ENCODE data around the gene SEPTIN12. TPM values are rescaled to one million over a fixed set of nuclear protein-coding genes. Genes with fewer than 3 reads are reported as not detected.

Gene SEPTIN12
- total and polyA plus RNA-seq, 10 of the 15 experiments (the other 5 are each of a cell fraction or from before 2014, with no cell fraction given) = not detected

GRCh38 chr16:4830408-4830807 is 42.3 kb upstream of the SEPTIN12 start:
- Histone ChIP-seq H3K4me1 (ENCODE audit: control insufficient read depth, insufficient read depth, low read length) (peaks cover 10% of the 10 kb centered on the region), H3K79me2 (ENCODE audit: control insufficient read depth, insufficient read depth, low read length) (no peaks in the 10 kb centered on the region), H4K20me1 (ENCODE audit: control insufficient read depth, insufficient read depth) (no peaks in the 10 kb centered on the region), H2AFZ (ENCODE audit: control insufficient read depth, low read depth, low read length) (no peak overlapping the region), H3K9ac (ENCODE audit: control insufficient read depth, insufficient read depth, low read length) (no peak overlapping the region), H3K4me3 (no peak overlapping the region), H3K9me3 (replicated peaks; ENCODE audit: control insufficient read depth, insufficient read depth, low read length) (no peaks in the 10 kb centered on the region), H3K27me3 (replicated peaks in 1 of 2; ENCODE audit: control insufficient read depth in 2 of 2, insufficient read depth in 2 of 2, low read length in 1 of 2) (no peaks in the 10 kb centered on the region), H3K4me2 (ENCODE audit: control insufficient read depth, insufficient read depth) (no peak overlapping the region), H3K27ac (ENCODE audit: control insufficient read depth, insufficient read depth) (no peak overlapping the region), H3K36me3 (ENCODE audit: control insufficient read depth in 2 of 2, insufficient read depth in 2 of 2, low read length in 1 of 2) (peaks cover 30 to 39% of the 10 kb centered on the region in 2 experiments)
- ChIA-PET POLR2A (interaction anchor here (1.4 kb wide), 1 partner anchor 11 kb away, joined by 3 read pairs; no protein-coding TSS in a partner anchor), RAD21 (ENCODE audit: unreplicated experiment) (no interaction called here), SMC1A (ENCODE audit: uncharacterized antibody, unreplicated experiment) (interaction anchor here (1.8 kb wide), 1 partner anchor 28 kb away, joined by 5 read pairs; the partner anchor contains the start of gene ROGDI), CTCF (no interaction called here)
- intact Hi-C loops (cut with micrococcal nuclease; ENCODE audit: unreplicated experiment) (no loop called here), in situ Hi-C loops (cut with MboI) (no loop called here)
- 88% methylated on average over 7 of the region's 7 CpGs for WGBS (ENCODE audit: insufficient coverage, insufficient replicate concordance, low lambda C conversion rate, missing lambda C conversion rate)
- TF ChIP-seq ZNF384 (IDR thresholded peaks at IDR 0.05; ENCODE audit: borderline replicate concordance, low read depth, low read length) = no peak
- BruUV-seq (replicated peaks) = TSS peak; percentile 14
- ATAC-seq = no peak
- DNase-seq (ENCODE audit: low read depth, low spot score) = no peak
- FAIRE-seq = no peak

DNA sequence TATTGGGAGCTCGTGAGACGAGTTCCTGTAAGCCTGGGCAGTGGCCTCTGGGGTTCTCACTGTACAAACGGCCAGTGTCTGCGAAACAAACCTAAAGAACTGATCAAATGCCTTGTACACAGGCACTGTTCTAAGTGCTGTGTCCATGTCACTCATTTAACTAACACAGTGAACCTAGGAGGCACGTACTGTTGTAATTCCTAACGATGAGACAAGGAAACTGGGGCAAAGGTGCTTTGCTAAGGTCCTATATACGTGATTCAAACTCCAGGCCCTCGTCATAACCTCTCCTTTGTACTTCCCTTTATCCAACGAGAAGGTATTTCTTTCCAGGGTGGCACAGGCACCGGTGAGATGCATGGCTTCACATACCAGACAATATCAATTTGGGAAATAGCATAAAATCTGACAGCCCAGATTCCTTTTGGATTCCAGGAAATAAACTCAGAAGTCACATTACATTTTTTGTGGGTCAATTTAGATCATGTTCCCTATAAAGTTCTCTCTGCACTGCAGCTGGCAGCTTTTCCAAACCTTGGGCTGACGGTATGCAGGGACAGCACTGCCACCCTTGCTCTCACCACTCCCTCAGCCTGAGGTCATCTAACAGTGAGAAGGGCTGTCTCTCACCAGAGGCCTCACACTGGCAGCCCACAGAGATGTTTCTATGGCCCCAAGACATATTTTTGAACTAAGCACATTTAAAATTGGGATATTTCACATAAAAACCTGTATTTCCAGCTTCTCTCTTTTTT is 40.6 kb upstream of the SEPTIN12 start:
- no peak overlapping the region for H3K4me2 ChIP-seq (ENCODE audit: control insufficient read depth, insufficient read depth)
- H3K9me3 ChIP-seq (replicated peaks; ENCODE audit: control insufficient read depth, insufficient read depth, low read length) = no peaks in the 10 kb centered on the region
- no TSS peak for BruUV-seq (replicated peaks)
- RAD21 ChIA-PET (ENCODE audit: unreplicated experiment) = no interaction called here
- FAIRE-seq (no peak), ATAC-seq (no peak), DNase-seq (ENCODE audit: low read depth, low spot score) (no peak)
- peaks cover 36 to 47% of the 10 kb centered on the region in 2 experiments for H3K36me3 ChIP-seq (ENCODE audit: control insufficient read depth in 2 of 2, insufficient read depth in 2 of 2, low read length in 1 of 2)
- SMC1A ChIA-PET (ENCODE audit: uncharacterized antibody, unreplicated experiment) = no interaction called here
- peaks cover 5% of the 10 kb centered on the region; the same call in 1 of the 2 replicates for H3K4me1 ChIP-seq (ENCODE audit: control insufficient read depth, insufficient read depth, low read length)
- H3K27me3 ChIP-seq (replicated peaks in 1 of 2; ENCODE audit: control insufficient read depth in 2 of 2, insufficient read depth in 2 of 2, low read length in 1 of 2) = no peaks in the 10 kb centered on the region
- in situ Hi-C loops (cut with MboI) = no loop called here
- POLR2A ChIA-PET = no interaction called here
- no peak overlapping the region for H2AFZ ChIP-seq (ENCODE audit: control insufficient read depth, low read depth, low read length)
- 0 out of 2 replicates have a peak, but pooled peaks cover 2% of the 10 kb centered on the region for H4K20me1 ChIP-seq (ENCODE audit: control insufficient read depth, insufficient read depth)
- CTCF ChIA-PET = interaction anchor here (0.7 kb wide), 1 partner anchor 9 kb away, joined by 4 read pairs; no protein-coding TSS in a partner anchor
- no peak overlapping the region for H3K9ac ChIP-seq (ENCODE audit: control insufficient read depth, insufficient read depth, low read length)
- H3K27ac ChIP-seq (ENCODE audit: control insufficient read depth, insufficient read depth) = no peak overlapping the region
- 94% methylated on average over 11 of the region's 11 CpGs for WGBS (ENCODE audit: insufficient coverage, insufficient replicate concordance, low lambda C conversion rate, missing lambda C conversion rate)
- no peaks in the 10 kb centered on the region for H3K79me2 ChIP-seq (ENCODE audit: control insufficient read depth, insufficient read depth, low read length)
- no peak overlapping the region for H3K4me3 ChIP-seq
- intact Hi-C loops (cut with micrococcal nuclease; ENCODE audit: unreplicated experiment) = no loop called here
- TF ChIP-seq CHD2 (IDR thresholded peaks at IDR 0.05; ENCODE audit: borderline replicate concordance, low read depth, low read length) = no peak
- TF ChIP-seq EED (IDR thresholded peaks at IDR 0.05; ENCODE audit: low read depth) = no peak
- TF ChIP-seq RB1 (IDR thresholded peaks at IDR 0.05; ENCODE audit: borderline replicate concordance) = no peak
- TF ChIP-seq, protein P1, sequence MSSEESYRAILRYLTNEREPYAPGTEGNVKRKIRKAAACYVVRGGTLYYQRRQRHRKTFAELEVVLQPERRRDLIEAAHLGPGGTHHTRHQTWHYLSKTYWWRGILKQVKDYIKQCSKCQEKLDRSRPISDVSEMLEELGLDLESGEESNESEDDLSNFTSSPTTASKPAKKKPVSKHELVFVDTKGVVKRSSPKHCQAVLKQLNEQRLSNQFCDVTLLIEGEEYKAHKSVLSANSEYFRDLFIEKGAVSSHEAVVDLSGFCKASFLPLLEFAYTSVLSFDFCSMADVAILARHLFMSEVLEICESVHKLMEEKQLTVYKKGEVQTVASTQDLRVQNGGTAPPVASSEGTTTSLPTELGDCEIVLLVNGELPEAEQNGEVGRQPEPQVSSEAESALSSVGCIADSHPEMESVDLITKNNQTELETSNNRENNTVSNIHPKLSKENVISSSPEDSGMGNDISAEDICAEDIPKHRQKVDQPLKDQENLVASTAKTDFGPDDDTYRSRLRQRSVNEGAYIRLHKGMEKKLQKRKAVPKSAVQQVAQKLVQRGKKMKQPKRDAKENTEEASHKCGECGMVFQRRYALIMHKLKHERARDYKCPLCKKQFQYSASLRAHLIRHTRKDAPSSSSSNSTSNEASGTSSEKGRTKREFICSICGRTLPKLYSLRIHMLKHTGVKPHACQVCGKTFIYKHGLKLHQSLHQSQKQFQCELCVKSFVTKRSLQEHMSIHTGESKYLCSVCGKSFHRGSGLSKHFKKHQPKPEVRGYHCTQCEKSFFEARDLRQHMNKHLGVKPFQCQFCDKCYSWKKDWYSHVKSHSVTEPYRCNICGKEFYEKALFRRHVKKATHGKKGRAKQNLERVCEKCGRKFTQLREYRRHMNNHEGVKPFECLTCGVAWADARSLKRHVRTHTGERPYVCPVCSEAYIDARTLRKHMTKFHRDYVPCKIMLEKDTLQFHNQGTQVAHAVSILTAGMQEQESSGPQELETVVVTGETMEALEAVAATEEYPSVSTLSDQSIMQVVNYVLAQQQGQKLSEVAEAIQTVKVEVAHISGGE (CRISPR knock-in tag; IDR thresholded peaks at IDR 0.05) = no peak
- TF ChIP-seq PBX3 (IDR thresholded peaks at IDR 0.05; ENCODE audit: insufficient replicate concordance, low read depth, low read length) = no peak
- no peak for TF ChIP-seq MXI1 (IDR thresholded peaks at IDR 0.05; ENCODE audit: low read depth, low read length)
- TF ChIP-seq PAX5 (IDR thresholded peaks at IDR 0.05; ENCODE audit: borderline replicate concordance, low read depth, low read length) = no peak
- no peak for TF ChIP-seq SREBF2 (IDR thresholded peaks at IDR 0.05; ENCODE audit: low read length)
- TF ChIP-seq NR2C2 (IDR thresholded peaks at IDR 0.05; ENCODE audit: borderline replicate concordance, control insufficient read depth, insufficient read length, low read depth) = no peak
- TF ChIP-seq BMI1 (IDR thresholded peaks at IDR 0.05; ENCODE audit: borderline replicate concordance) = no peak
